ENCODE measurements around the gene GOSR1. TPM values are rescaled to one million over a fixed set of nuclear protein-coding genes. Genes with fewer than 3 reads are reported as not detected.
"Not testable (repeated sequence)": the region's sequence is repeated elsewhere in the genome, so short reads cannot be mapped to it uniquely, and the experiment has no call there.

The GOSR1 gene
- total RNA-seq, 1 experiment from 2014 or later: 58.1 TPM

GRCh38 chr17:30571921-30572320 is 94.7 kb downstream of the GOSR1 start:
- no peak overlapping the region for H2BK12ac ChIP-seq (ENCODE audit: insufficient read length, low read depth, low read length)
- H2BK15ac ChIP-seq (ENCODE audit: low read depth, low read length): no peak overlapping the region
- H3K4ac ChIP-seq (ENCODE audit: low read depth, low read length): no peak overlapping the region
- H3K14ac ChIP-seq (ENCODE audit: insufficient read depth, low read length): no peak overlapping the region
- Mint-ChIP-seq H3K4me1 (peaks cover 22% of the 10 kb centered on the region in 2 experiments), H3K9me3 (no peaks in the 10 kb centered on the region; a peak in 1 of 5 replicates), H3K36me3 (ENCODE audit: insufficient read depth in 1 of 3, low read depth in 3 of 3) (no peaks in the 10 kb centered on the region; a peak in 1 of 7 replicates), H3K27me3 (ENCODE audit: low read depth) (peaks cover 8% of the 10 kb centered on the region), H3K27ac (no peak overlapping the region), H3K4me3 (no peak overlapping the region)
- no peaks in the 10 kb centered on the region for H3K9me3 ChIP-seq (ENCODE audit: control insufficient read depth, low read depth, low read length)
- no peak for TF ChIP-seq CTCF (conservative IDR thresholded peaks at IDR 0.05)
- no peak overlapping the region for H2AFZ ChIP-seq (ENCODE audit: low read length)
- no peak overlapping the region for H3K9ac ChIP-seq (ENCODE audit: extremely low read depth, insufficient read length, low read length)
- no peak overlapping the region for H3K4me2 ChIP-seq (ENCODE audit: insufficient read depth, insufficient read length, low read length)
- H3K23ac ChIP-seq (ENCODE audit: insufficient read length, low read depth, low read length): no peak overlapping the region
- H3T11ph ChIP-seq (ENCODE audit: low read length): no peak overlapping the region
- no peak overlapping the region for H3K56ac ChIP-seq (ENCODE audit: insufficient read length, low read depth, low read length)
- no peak overlapping the region for H4K8ac ChIP-seq (replicated peaks; ENCODE audit: insufficient read length, low read depth, low read length)
- H3K4me1 ChIP-seq (ENCODE audit: insufficient read depth, low read length): no peaks in the 10 kb centered on the region
- no peak overlapping the region for H4K5ac ChIP-seq (ENCODE audit: insufficient read length, low read depth, low read length)
- H4K20me1 ChIP-seq (ENCODE audit: control insufficient read depth, insufficient read depth, insufficient read length): no peaks in the 10 kb centered on the region
- no peaks in the 10 kb centered on the region for H3K27me3 ChIP-seq (ENCODE audit: insufficient read depth, low read length)
- no peak overlapping the region for H3K27ac ChIP-seq (ENCODE audit: insufficient read length, low read depth, low read length)
- H3K23me2 ChIP-seq (ENCODE audit: insufficient read length, low read depth, low read length, poor library complexity, severe bottlenecking): no peaks in the 10 kb centered on the region
- H2BK120ac ChIP-seq (ENCODE audit: low read depth, low read length, poor library complexity, severe bottlenecking): no peak overlapping the region
- H4K91ac ChIP-seq (ENCODE audit: insufficient read length, low read depth, low read length): no peak overlapping the region
- no peak overlapping the region for H3K18ac ChIP-seq (ENCODE audit: insufficient read length, low read depth, low read length)
- no peak overlapping the region for H2AK5ac ChIP-seq (ENCODE audit: insufficient read length, low read length)
- H2BK5ac ChIP-seq (ENCODE audit: insufficient read length, low read length): no peak overlapping the region
- H3K79me1 ChIP-seq (ENCODE audit: insufficient read depth, low read depth, low read length, poor library complexity, severe bottlenecking): no peaks in the 10 kb centered on the region
- H2BK20ac ChIP-seq (ENCODE audit: low read depth, low read length, poor library complexity, severe bottlenecking): no peak overlapping the region
- WGBS (ENCODE audit: extremely low coverage, insufficient read length, low lambda C conversion rate): no CpG with 5 or more reads among the region's 7 CpGs
- H3K79me2 ChIP-seq (ENCODE audit: insufficient read depth, low read length): no peaks in the 10 kb centered on the region
- no peak for DNase-seq

GRCh38 chr17:30572651-30573554 is 95.7 kb downstream of the GOSR1 start:
- not testable (repeated sequence) for H3K27ac Mint-ChIP-seq; H3K27ac ChIP-seq (ENCODE audit: insufficient read length, low read depth, low read length); H2BK20ac ChIP-seq (ENCODE audit: low read depth, low read length, poor library complexity, severe bottlenecking); H2BK5ac ChIP-seq (ENCODE audit: insufficient read length, low read length); DNase-seq; H2BK120ac ChIP-seq (ENCODE audit: low read depth, low read length, poor library complexity, severe bottlenecking); H3K4me2 ChIP-seq (ENCODE audit: insufficient read depth, insufficient read length, low read length); H2BK15ac ChIP-seq (ENCODE audit: low read depth, low read length); H4K20me1 ChIP-seq (ENCODE audit: control insufficient read depth, insufficient read depth, insufficient read length); H3K18ac ChIP-seq (ENCODE audit: insufficient read length, low read depth, low read length); H3K9ac ChIP-seq (ENCODE audit: extremely low read depth, insufficient read length, low read length); H4K8ac ChIP-seq (replicated peaks; ENCODE audit: insufficient read length, low read depth, low read length); H3K14ac ChIP-seq (ENCODE audit: insufficient read depth, low read length); H3K23ac ChIP-seq (ENCODE audit: insufficient read length, low read depth, low read length); H3K79me2 ChIP-seq (ENCODE audit: insufficient read depth, low read length); H3K9me3 ChIP-seq (ENCODE audit: control insufficient read depth, low read depth, low read length); H2AK5ac ChIP-seq (ENCODE audit: insufficient read length, low read length); H2BK12ac ChIP-seq (ENCODE audit: insufficient read length, low read depth, low read length); H3K23me2 ChIP-seq (ENCODE audit: insufficient read length, low read depth, low read length, poor library complexity, severe bottlenecking); H3K56ac ChIP-seq (ENCODE audit: insufficient read length, low read depth, low read length); H3K27me3 ChIP-seq (ENCODE audit: insufficient read depth, low read length); H3K79me1 ChIP-seq (ENCODE audit: insufficient read depth, low read depth, low read length, poor library complexity, severe bottlenecking); H3K4ac ChIP-seq (ENCODE audit: low read depth, low read length); H3K27me3 Mint-ChIP-seq (ENCODE audit: low read depth); H3K36me3 Mint-ChIP-seq (ENCODE audit: insufficient read depth in 1 of 3, low read depth in 3 of 3); H4K5ac ChIP-seq (ENCODE audit: insufficient read length, low read depth, low read length); H3T11ph ChIP-seq (ENCODE audit: low read length); H3K4me3 Mint-ChIP-seq; H3K4me1 ChIP-seq (ENCODE audit: insufficient read depth, low read length); H3K9me3 Mint-ChIP-seq; H4K91ac ChIP-seq (ENCODE audit: insufficient read length, low read depth, low read length); H2AFZ ChIP-seq (ENCODE audit: low read length)
- H3K4me1 Mint-ChIP-seq: peaks cover 13 to 20% of the 10 kb centered on the region in 2 experiments
- no CpG with 5 or more reads among the region's 17 CpGs for WGBS (ENCODE audit: extremely low coverage, insufficient read length, low lambda C conversion rate)
